Progenitor cell of endocrine pancreas (in vitro differentiated cells): ENCODE results near the gene SPRR1A. TPM values are rescaled to one million over a fixed set of nuclear protein-coding genes. Genes with fewer than 3 reads are reported as not detected.

Experiments
- DNase-seq: peaks from one replicate; pipeline ENCODE4 v3.0.0; 2021; ENCODE audit warnings: low spot score; ENCODE audit not compliant: unreplicated experiment
- H3K27ac Mint-ChIP-seq: 2 replicates; pipeline ENCODE4 v1.8.0; 2021; ENCODE audit warnings: mild to moderate bottlenecking, moderate library complexity, mixed read lengths
- H3K27me3 Mint-ChIP-seq: 2 replicates; pipeline ENCODE4 v1.8.0; 2021; ENCODE audit warnings: mixed read lengths
- H3K36me3 Mint-ChIP-seq: 2 replicates; pipeline ENCODE4 v1.8.0; 2022; ENCODE audit warnings: mixed read lengths; ENCODE audit not compliant: insufficient read depth
- H3K4me1 Mint-ChIP-seq: 2 replicates; pipeline ENCODE4 v1.8.0; 2021; ENCODE audit warnings: low read depth, mixed read lengths
- H3K4me3 Mint-ChIP-seq: 2 replicates; pipeline ENCODE4 v1.8.0; 2021; ENCODE audit warnings: low read depth, mild to moderate bottlenecking, moderate library complexity, mixed read lengths
- H3K9me3 Mint-ChIP-seq: 2 replicates; pipeline ENCODE4 v1.8.0; 2021; ENCODE audit warnings: low read depth, mixed read lengths
- total RNA-seq: library from RNA; stranded (reverse); gene quantifications from 2 replicates; pipeline ENCODE4 v1.2.1, GENCODE V29; 2021
- TF ChIP-seq, protein P1 (sequence below): fragments of 200-600 bp; sonication (generic); IDR thresholded peaks from one replicate; pipeline ENCODE4 v1.5.0; 2021; ENCODE audit warnings: antibody characterized with exemption, mild to moderate bottlenecking; ENCODE audit not compliant: unreplicated experiment

The SPRR1A gene
- total RNA-seq, 1 donor from 2014 or later: not detected

- Mint-ChIP-seq H3K4me1 (peaks cover 2% of the 10 kb centered on the region), H3K27ac (no peak within 1 kb of the TSS)
Measured at GRCh38 chr1:152946651-152947256, 37.1 kb upstream of the SPRR1A start, which contains the start of gene SPRR5. Gene SPRR5 (plus strand): TSS chr1:152947206. CDS start chr1:152948555, 1,349 bp downstream.

GRCh38 chr1:152951711-152952110, 32.2 kb upstream of the SPRR1A start:
- no peak for DNase-seq
- Mint-ChIP-seq H3K27ac (no peak overlapping the region), H3K4me3 (no peak overlapping the region), H3K27me3 (no peaks in the 10 kb centered on the region), H3K36me3 (no peaks in the 10 kb centered on the region), H3K9me3 (peaks cover 25% of the 10 kb centered on the region), H3K4me1 (peaks cover 2% of the 10 kb centered on the region)
- TF ChIP-seq, protein P1, sequence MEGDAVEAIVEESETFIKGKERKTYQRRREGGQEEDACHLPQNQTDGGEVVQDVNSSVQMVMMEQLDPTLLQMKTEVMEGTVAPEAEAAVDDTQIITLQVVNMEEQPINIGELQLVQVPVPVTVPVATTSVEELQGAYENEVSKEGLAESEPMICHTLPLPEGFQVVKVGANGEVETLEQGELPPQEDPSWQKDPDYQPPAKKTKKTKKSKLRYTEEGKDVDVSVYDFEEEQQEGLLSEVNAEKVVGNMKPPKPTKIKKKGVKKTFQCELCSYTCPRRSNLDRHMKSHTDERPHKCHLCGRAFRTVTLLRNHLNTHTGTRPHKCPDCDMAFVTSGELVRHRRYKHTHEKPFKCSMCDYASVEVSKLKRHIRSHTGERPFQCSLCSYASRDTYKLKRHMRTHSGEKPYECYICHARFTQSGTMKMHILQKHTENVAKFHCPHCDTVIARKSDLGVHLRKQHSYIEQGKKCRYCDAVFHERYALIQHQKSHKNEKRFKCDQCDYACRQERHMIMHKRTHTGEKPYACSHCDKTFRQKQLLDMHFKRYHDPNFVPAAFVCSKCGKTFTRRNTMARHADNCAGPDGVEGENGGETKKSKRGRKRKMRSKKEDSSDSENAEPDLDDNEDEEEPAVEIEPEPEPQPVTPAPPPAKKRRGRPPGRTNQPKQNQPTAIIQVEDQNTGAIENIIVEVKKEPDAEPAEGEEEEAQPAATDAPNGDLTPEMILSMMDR: no peak

More at GRCh38 chr1:152946651-152947256, 37.1 kb upstream of the SPRR1A start, which contains the start of gene SPRR5:
- Mint-ChIP-seq H3K4me3 (no peak within 1 kb of the TSS), H3K9me3 (peaks cover 29% of the 10 kb centered on the region), H3K27me3 (no peaks in the 10 kb centered on the region), H3K36me3 (no peaks in the 10 kb centered on the region)
- TF ChIP-seq, protein P1: no peak
- no peak for DNase-seq

DNA sequence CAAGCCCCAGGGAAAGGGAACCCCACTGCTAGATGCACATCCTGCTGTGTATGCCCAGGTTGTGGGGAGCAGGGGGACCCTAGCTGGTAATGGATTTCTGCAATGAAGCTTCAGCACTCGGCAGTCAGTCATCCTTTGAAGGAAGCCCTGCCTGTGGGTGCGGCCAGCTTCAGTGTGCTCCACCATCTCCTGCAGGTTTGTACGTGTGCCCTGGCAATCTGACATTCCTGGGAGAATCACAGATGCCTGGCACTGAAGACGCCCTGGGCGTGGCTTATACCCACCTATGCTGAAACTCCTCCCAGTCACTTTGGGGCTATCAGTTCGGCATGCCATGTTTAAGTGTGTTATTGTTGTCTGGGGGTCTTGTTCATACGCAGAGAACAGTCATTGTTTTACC, 30.1 kb upstream of the SPRR1A start:
- DNase-seq: no peak
- Mint-ChIP-seq H3K27me3 (no peaks in the 10 kb centered on the region), H3K9me3 (peaks cover 23% of the 10 kb centered on the region), H3K36me3 (no peaks in the 10 kb centered on the region), H3K27ac (no peak overlapping the region), H3K4me1 (no peaks in the 10 kb centered on the region), H3K4me3 (no peak overlapping the region)
- TF ChIP-seq, protein P1: no peak

- Mint-ChIP-seq H3K9me3 (peaks cover 23% of the 10 kb centered on the region), H3K4me3 (no peak overlapping the region), H3K27me3 (no peaks in the 10 kb centered on the region), H3K27ac (no peak overlapping the region), H3K36me3 (no peaks in the 10 kb centered on the region), H3K4me1 (no peaks in the 10 kb centered on the region)
- TF ChIP-seq, protein P1: no peak
- DNase-seq: no peak
Measured at GRCh38 chr1:152954436-152954835, 29.4 kb upstream of the SPRR1A start.

- TF ChIP-seq, protein P1: no peak
- Mint-ChIP-seq H3K9me3 (peaks cover 8% of the 10 kb centered on the region), H3K4me3 (no peak overlapping the region), H3K4me1 (no peaks in the 10 kb centered on the region), H3K27me3 (no peaks in the 10 kb centered on the region), H3K36me3 (no peaks in the 10 kb centered on the region), H3K27ac (no peak overlapping the region)
- DNase-seq: no peak
Measured at GRCh38 chr1:152957561-152957960, 26.3 kb upstream of the SPRR1A start.
